ENCODE measurements around the gene TANGO2.

TANGO2 gene

DNA sequence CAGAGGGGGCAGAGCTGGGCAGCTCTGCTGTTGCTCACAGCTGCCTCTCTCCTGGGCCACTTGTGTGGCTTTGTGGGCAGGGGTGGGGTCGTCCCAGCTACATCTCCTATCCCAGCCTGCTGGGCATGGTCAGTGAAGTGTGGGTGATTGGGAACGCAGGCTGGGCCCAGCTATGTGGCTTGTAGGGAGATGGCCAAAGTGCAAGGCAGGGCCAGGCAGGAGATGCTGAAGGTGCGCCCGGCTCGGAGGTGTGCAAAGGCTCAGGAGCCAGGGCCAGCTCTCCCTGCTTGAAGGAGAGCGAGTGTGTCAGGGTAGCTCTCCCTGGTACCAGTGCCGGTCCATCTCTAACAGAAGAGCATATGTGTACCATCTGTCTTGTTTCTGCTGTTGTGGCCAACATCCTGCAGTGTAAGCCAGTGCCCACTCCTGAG lies 86.6 kb downstream of the TANGO2 start:
- DNase-seq (ENCODE audit: low read depth), result no peak

DNA sequence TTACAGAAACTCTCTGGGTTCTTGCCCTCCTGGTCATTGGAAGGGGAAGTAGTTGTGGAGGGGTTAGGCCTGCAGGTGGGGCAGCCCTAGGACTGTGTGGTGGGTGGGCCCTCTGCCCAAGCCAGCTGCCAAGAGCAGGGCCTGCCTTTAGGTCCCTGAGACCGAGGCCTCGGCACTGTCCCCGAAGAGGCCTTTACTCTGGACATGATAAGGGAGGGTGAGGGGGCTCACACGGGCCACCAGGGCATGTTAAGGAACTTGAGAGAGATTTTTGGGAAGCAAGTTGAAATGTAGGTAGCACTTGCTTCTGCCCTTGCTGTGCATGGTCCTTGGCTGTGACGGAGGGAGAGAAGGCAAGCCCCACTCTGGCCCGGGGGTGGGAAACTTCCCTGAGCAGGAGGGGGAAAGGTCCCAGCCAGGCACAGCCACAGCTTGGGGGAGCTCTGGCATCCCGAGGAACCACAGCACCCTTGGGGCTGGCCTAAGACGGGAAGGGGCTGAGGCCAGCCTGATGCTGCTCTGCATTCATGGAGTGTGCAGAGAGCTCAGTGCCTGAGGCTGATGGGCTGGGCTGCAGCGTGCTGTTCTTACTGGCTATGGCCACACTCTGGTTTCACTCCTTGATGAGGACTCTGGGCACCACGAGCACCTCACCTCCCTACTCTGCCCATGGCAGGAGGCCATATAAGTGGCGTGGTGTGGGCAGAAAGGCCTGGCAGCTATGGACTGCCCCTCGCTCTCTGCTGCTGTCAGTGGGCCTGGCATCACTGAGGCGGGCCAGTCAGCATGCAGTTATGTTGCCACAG lies 87.2 kb downstream of the TANGO2 start:
- no peak for DNase-seq (ENCODE audit: low read depth)

DNA sequence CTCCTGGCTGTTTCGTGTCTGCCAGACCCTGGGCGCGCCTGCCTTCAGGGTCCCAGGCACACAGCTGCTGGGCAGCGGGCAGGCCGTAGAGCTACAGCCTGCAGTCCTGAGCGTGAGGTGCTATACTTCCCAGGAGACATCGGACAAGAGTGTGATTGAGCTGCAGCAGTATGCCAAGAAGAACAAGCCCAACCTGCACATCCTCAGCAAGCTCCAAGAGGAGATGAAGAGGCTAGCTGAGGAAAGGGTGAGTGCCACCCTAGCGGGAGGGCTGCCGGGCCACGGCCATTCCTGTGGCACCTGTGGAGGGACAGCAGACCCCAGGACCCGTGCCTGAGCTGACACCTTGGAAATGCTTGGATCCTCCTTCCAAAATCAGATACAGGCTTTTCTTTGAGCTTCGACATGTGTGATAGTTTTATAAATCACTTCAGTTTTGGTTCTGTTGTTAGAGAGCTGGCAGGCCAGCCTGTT lies 87.9 kb downstream of the TANGO2 start:
- DNase-seq (ENCODE audit: low read depth), result no peak

DNA sequence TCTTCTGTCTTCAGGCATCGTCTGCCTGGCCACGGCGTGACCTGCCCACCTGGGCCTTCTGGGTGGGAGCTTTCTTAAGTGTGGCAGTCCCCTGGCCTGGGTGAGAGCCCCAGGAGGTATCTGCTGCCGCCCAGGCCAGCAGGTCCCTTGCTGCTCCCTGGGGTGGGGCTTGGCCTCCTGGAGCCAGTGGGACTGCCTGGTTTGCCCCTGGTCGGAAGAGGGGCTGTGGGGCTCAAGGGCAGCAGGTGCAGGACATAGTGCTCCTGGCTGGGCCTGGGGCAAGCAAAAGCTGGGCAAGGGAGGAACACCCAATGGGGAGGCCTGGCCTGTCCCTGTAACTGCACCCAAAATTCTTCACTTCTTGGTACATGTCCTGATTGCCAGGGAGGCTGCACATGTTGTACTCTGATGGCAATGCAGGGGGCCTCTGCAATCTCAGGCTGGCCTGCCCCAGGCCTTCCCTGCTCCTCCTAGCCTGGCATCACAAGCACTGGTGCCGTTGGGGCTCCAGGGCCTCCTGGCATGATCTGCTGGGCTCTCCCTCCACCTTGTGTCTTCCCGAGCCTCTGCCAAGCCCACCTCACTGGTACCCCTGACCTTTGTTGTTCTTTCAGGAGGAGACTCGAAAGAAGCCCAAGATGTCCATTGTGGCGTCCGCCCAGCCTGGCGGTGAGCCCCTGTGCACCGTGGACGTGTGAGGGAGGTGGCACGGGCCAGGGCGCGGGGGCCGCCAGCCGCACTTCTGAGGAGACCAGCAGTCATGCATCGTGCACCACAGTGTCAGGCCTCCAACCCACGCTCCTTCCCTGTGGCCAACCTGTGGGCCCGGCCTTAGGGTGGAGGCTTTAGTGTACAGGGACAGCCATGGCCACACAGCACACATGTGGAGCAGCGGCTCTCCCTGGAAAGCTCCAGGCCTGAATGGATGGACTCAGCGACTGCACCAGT lies 88.8 kb downstream of the TANGO2 start:
- DNase-seq (ENCODE audit: low read depth), result no peak

DNA sequence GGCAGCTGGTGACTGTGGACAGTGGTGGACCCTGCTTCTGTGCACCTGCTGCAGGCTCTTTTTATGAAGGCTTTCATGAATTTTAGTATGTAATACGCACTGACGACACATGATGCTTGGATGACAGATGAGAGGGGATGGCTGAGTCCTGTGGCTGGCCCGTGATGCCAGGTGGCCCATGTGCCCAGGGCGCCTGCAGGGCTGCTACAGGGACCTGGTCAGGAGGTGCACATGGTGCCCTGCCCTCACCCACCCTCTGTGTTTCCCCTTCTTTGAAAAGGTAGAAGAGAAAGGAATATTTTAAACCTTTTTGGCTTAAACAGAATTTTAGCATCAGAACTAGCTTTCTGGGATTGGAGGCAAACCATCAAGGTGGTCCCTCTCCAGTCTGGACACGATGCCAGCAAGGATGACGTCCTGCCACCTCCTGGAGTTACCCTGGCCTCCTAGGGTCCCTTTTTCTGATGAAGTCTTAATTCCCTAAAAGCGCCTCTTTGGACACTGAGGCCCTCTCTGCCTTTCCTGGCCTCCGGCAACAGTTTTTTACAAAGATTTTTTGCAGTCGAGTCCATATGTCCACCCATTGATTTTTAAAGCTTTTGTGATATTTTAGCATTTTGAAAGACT lies 89.6 kb downstream of the TANGO2 start:
- DNase-seq (ENCODE audit: low read depth), result no peak

DNA sequence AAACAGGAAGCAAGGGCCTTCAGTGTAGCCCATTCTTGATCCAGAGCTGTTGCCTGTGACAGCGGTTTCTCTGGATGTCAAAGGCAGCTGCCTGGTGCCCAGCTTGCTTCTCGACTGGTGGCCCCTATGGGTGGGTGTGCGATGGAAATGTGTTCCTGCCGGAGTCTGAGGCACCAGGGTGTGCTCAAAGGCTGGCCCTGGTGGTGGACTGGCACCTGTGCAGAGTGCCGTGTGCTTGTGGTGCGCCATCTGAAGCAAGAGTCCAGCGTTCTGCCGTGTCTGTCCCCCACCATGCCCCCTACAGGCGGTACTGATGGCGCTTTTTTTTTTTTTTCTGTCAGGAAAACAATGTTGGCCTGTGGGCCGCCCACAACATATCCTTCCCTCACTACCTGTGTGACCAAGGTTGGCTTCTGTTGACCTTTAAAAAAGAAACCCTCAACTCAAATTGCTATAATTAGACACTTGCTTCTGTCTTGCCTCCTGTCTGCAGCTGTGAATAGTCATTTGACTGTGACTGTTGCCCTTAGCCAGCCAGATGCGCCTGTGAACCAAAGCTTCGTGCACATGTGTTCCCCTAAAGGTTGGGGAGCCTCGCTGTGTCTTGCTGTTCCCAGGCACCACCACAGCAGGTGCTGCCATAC lies 90.3 kb downstream of the TANGO2 start:
- peak; percentile 71 for DNase-seq (ENCODE audit: low read depth)

DNA sequence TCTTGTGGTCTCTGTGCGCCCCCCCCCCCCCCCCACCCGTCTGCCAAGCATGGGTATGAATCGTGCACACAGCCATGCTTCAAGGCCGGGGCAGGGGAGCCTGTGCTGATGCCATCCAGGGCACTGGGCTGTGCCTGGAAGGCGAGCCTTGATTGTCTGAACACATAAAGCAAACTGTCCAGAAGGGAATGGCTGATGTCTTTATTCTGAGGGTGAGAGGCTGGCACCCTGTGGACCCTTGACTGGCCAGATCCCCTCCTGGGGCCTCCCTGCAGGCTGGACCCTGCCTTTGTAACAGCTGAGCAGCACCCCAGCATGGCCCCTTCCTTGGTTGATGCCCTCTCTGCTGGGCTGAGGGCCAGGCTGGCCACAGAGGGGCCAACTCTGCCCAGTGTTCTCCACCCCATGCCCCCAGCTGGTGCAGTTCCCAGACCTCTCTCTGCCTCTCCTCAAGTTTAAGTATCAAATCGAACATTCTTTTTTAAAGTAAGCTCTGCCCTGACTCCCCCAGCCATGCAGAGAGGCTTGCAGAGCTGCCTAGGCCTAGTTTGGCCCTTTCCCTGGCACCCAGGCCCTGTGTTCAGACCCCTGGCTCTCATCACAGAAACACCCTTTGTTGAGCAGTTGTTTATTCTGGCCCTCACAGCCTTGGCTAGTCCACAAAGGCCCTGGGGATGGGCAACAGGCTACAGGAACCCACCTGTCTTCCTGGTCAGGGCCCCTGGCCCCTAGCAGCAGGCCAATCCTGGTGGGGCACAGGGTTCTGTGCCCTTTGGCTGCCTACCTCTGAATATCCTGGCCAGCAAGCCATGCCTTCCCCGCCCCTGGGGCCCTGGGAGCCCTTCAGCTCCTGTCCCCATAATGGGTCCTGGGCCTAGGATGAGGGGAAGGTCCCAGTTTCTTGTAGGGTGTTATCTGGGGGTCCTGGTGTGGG lies 91.0 kb downstream of the TANGO2 start:
- no peak for DNase-seq (ENCODE audit: low read depth)

DNA sequence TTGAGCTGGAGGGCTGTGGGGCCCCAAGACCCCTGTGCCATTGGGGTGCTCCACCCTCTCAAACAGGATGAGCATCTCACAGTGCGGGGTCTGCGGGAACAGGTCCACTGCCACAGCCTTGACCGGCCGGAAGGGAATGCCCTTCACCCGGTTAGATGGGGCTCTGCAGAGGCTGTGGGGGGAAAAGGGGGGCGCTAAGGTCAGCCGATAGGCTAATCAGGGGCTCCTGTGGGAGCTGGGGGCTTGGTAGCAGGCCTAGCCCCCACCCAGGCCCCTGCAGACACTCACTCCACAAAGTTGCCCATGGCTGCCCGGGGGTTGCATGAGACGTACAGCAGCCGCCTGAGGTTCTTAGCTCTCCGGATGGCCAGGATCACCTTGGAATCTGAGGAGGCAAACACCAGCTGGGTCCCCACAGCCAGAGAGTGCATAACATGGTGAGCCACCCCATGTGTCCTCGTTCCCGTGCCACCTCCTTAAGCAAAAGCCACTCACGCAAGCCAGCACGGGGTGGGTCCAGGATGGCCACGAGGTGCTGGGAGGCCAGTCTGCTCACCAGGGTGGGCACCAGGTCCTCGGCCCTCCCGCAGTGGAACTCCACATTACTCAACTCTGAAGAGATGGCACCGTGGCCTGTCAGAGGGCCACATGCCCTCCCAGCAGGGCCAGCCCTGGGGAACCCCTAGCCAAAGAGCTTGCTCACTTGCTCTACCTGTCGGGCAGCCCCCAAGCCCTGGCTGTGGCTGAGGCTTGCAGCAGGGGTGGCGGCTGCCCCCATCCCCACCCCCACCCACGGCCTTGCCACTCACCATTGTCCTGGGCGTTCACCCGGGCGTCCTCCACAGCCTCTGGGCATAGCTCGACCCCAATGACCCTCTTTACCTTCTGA lies 92.0 kb downstream of the TANGO2 start:
- no peak for DNase-seq (ENCODE audit: low read depth)

DNA sequence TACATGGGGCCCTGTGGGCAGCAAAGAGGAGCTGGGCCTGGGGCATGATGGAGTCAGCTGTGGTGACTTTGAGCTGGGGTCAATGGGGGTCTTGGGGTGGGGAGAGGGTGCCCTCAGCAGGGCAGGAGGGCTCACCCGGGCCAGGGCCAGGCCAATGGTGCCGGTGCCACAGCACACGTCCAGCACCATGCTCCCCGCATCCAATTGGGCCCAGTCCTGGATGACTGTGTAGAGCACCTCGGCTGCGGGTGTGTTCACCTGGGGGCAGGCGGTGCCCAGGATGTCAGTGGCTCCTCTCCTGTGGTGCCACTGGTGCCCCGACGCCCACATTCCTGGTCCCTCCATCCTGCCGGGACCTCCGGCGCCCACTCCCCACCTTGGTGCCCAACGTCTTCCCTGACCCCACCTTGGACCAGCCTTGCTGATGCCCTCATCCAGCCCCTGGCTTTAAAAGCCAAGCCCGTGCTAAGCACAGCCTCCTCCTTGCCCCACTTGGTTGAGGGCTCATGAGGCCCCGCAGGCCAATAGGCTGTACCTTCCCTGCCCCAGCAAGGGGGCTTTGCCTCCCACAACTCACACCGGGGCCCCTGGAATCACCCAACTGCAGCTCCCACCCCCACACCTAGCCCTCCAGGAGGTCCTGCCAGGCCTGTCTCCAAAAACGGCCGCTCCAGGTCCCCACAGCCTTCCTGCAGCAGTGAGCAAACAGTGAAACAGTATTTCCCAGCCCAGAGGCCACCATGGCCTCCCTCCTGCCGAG lies 92.8 kb downstream of the TANGO2 start:
- DNase-seq (ENCODE audit: low read depth), result no peak

DNA sequence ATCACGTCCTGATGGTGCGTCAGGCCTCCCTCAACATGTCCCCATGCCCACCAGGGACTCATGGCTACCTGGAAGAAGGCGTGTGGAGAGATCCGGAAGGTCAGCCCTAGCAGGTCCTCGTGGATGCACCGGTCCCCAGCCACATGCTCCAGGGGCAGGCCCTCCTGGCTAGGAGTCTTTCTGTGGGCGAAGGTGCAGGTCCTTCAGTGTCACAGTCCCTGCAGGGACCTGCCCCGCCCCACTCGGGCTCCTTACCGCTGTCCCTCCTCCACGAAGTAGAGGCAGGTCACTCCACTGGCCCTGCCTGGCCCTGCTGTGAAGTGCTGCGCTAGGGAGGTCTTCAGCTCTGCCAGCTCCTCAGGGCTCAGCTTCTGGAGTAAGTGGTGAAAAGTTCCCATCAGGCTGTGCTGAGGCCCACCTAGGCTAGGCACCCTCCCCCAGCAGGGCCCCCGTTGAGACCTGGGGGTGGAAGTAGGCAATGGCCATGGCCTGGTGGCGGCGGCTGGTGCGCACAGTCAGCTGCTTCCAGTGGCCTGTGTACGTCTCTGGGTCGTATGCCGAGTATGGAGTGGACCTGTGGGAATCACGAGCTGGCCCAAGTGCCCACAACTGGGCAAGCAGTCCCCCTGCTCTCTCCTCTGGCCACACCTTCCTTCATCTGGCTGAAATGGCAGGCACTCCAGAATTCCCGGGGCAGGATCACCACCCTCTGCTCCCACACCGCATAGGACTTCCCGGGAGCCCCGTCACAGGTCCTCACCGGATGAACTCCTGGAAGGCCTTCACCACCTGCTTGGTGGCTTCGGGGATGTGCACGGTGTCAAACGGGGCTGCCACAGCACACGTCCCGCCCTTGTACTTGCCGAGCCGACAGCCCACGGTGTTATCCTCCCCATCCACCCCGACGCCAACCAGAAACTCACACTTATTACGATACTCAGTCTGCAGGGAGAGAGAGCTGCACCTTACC lies 93.9 kb downstream of the TANGO2 start:
- DNase-seq (ENCODE audit: low read depth), result no peak

DNA sequence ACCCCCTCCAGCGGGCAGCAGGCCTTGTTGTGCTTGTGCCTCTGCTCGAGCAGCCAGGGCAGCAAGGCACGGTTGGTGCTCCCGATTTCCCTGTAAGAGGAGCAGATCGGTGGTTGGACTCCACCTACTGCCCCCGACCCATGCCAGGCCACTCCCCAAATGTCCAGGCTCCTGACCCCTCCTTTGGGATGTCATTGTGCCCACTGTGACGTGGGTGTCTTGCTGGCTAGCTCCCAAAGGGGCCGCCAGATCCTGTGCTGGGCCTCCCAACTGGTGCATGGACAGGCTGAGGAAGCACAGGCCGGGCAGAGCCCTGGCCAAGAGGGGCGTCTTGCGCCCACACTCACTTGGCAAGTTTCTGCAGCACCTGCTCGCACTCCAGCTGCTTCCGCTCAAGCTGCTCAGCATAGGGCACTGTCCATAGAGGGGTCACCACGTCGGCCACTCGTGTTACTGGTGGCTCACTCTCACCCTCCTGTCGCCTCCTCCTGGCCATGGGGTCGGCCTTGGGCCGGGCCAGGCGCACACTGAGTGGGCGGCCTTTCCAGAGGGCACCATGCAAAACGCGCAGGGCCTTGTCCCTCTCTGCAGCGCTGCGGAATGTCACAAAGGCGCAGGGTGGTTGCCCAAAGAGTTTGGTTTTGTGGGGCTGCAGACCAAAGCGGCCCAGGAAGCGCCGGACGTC lies 94.9 kb downstream of the TANGO2 start, which contains the start of gene RANBP1:
Gene RANBP1 (plus strand): TSS at position 414 of the 685 bp plus-strand sequence. CDS start 81 bp downstream, at position 495.
- DNase-seq (ENCODE audit: low read depth), result no peak

DNA sequence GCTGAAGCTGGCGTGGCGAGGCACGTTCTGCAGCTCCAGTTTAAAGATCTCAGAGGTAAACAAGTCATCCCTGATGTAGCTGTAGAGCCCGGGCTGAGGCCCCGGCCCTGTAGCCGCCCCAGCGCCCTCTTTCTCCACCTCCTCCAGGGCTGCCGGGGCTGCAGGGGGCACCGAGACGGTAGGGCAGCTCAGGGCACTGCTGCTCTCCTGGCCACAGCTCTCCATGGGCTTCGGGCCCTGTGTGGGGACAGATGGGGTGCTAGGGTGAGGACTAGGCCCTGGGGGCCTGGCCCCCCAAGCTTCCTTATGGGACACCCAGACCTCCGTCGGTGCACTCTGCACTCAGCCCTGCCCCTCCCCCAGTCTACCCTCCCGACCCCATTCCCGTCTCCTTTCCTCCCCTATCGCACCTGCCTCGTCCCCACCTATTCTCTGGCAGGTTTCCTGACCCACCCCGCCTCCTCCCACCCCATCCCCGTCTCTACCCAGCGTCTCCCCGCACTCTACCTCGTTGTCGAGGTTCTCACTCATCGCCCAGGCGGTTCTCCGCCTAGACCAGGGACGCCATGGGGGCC lies 95.6 kb downstream of the TANGO2 start:
- DNase-seq (ENCODE audit: low read depth), result no peak
